ENCODE data around the gene MUC20.

The MUC20 gene

GRCh38 chr3:195758721-195759353 lies 38.1 kb downstream of the MUC20 start:
- in situ Hi-C loops (cut with MboI; ENCODE audit: low pct_unique_long_range_greater_than_20kb, low sequenced_read_pairs, unreplicated experiment), result loop anchor here (10.0 kb wide), 1 partner anchor 66 kb away; no protein-coding TSS in a partner anchor
- TF ChIP-seq CTCF (IDR thresholded peaks at IDR 0.05; ENCODE audit: extremely low read depth, insufficient read depth, missing control alignments), result no peak
- DNase-seq (ENCODE audit: low spot score), result no peak

- in situ Hi-C loops (cut with MboI; ENCODE audit: low pct_unique_long_range_greater_than_20kb, low sequenced_read_pairs, unreplicated experiment), result no loop called here
- no peak for DNase-seq (ENCODE audit: low spot score)
- TF ChIP-seq CTCF (IDR thresholded peaks at IDR 0.05; ENCODE audit: extremely low read depth, insufficient read depth, missing control alignments), result no peak
These were observed 39.8 kb downstream of the MUC20 start for GRCh38 chr3:195760345-195761122.

GRCh38 chr3:195761123-195761566 lies 40.4 kb downstream of the MUC20 start:
- in situ Hi-C loops (cut with MboI; ENCODE audit: low pct_unique_long_range_greater_than_20kb, low sequenced_read_pairs, unreplicated experiment), result no loop called here
- no peak for TF ChIP-seq CTCF (IDR thresholded peaks at IDR 0.05; ENCODE audit: extremely low read depth, insufficient read depth, missing control alignments)
- no peak for DNase-seq (ENCODE audit: low spot score)

- in situ Hi-C loops (cut with MboI; ENCODE audit: low pct_unique_long_range_greater_than_20kb, low sequenced_read_pairs, unreplicated experiment), result no loop called here
- peak; percentile 33 for DNase-seq (ENCODE audit: low spot score)
- TF ChIP-seq CTCF (IDR thresholded peaks at IDR 0.05; ENCODE audit: extremely low read depth, insufficient read depth, missing control alignments), result no peak
These were observed 40.9 kb downstream of the MUC20 start for GRCh38 chr3:195761567-195762248.

GRCh38 chr3:195762249-195762585 lies 41.4 kb downstream of the MUC20 start:
- no peak for TF ChIP-seq CTCF (IDR thresholded peaks at IDR 0.05; ENCODE audit: extremely low read depth, insufficient read depth, missing control alignments)
- in situ Hi-C loops (cut with MboI; ENCODE audit: low pct_unique_long_range_greater_than_20kb, low sequenced_read_pairs, unreplicated experiment), result no loop called here
- no peak for DNase-seq (ENCODE audit: low spot score)

GRCh38 chr3:195762611-195763010 lies 41.8 kb downstream of the MUC20 start:
- DNase-seq (ENCODE audit: low spot score), result no peak
- TF ChIP-seq CTCF (IDR thresholded peaks at IDR 0.05; ENCODE audit: extremely low read depth, insufficient read depth, missing control alignments), result no peak
- in situ Hi-C loops (cut with MboI; ENCODE audit: low pct_unique_long_range_greater_than_20kb, low sequenced_read_pairs, unreplicated experiment), result no loop called here

All from GM13977 (cell line).